K562 (cell line): ENCODE measurements around the gene COL23A1. TPM values are rescaled to one million over a fixed set of nuclear protein-coding genes. Genes with fewer than 3 reads are reported as not detected.

Experiments
- ATAC-seq: fragments of 200-7000 bp; cut with Tn5 transposase; 3 replicates; pipeline ENCODE4 v1.9.1; 2020; ENCODE audit warnings: moderate library complexity
- BruUV-seq: library from RNA; stranded (reverse); fragments of 400-500 nt; replicated peaks from 2 replicates; lab custom pipeline; 2021; lab: Mats Ljungman, UMichigan
- CTCF ChIA-PET: fragments of 300-600 bp; formaldehyde crosslinking; extraction: SDS; loops from one replicate; lab custom pipeline; 2021; ENCODE audit warnings: low intra/inter-chr PET ratio; lab: Yijun Ruan, JAX
- POLR2A ChIA-PET: fragments of 300-600, 350-650 bp; sonication (Branson Sonifier 250); formaldehyde crosslinking; extraction: SDS; loops from one replicate; lab custom pipeline; 2021; ENCODE audit warnings: antibody characterized with exemption, inconsistent platforms; lab: Yijun Ruan, JAX
- DNase-seq, 4 experiments: peaks; one replicate each; pipeline versions ENCODE4 v3.0.0 to v3.0.0-alpha.2; 2011 to 2018; ENCODE audit warnings: low spot score in 3 of 4, mixed read lengths in 3 of 4; ENCODE audit errors: extremely low read depth in 1 of 4
- FAIRE-seq: peaks from 2 replicates; lab custom pipeline; 2011; peaks lifted over from hg19 to GRCh38; lab: Jason Lieb, UNC
- H2AFZ ChIP-seq: 2 replicates; pipeline ENCODE4 v1.6.0; 2011; ENCODE audit warnings: low read depth, low read length, control low read depth, inconsistent platforms
- H3K27ac ChIP-seq: fragments of 200-600 bp; 3 replicates; pipeline ENCODE4 v1.8.0; 2011; ENCODE audit warnings: low read depth, mild to moderate bottlenecking, control low read depth, inconsistent platforms, low read length, moderate library complexity, mixed read lengths; ENCODE audit errors: extremely low read depth
- H3K27me3 ChIP-seq, 2 experiments: fragments of 300-600 bp in 1 of 2; 2 replicates in 1 of 2; 3 replicates in 1 of 2; pipeline versions ENCODE4 v1.6.0 to v1.8.0; 2011; ENCODE audit warnings: inconsistent platforms in 2 of 2, low read length in 2 of 2, mild to moderate bottlenecking in 1 of 2, mixed read lengths in 1 of 2, moderate library complexity in 1 of 2; ENCODE audit not compliant: control insufficient read depth in 2 of 2, insufficient read depth in 2 of 2
- H3K36me3 ChIP-seq: fragments of 300-600 bp; 3 replicates; pipeline ENCODE4 v1.8.0; 2011; ENCODE audit warnings: mild to moderate bottlenecking, low read length, inconsistent platforms; ENCODE audit not compliant: control insufficient read depth, insufficient read depth
- H3K4me1 ChIP-seq, 2 experiments: fragments of 200-600 bp in 1 of 2; replicated peaks in 1 of 2; 2 replicates in 1 of 2; 3 replicates in 1 of 2; pipeline versions ENCODE4 v1.5.1 to v1.8.0; 2011; ENCODE audit warnings: inconsistent platforms in 2 of 2, low read length in 2 of 2, mild to moderate bottlenecking in 1 of 2, mixed read lengths in 1 of 2, moderate library complexity in 1 of 2; ENCODE audit not compliant: control insufficient read depth in 2 of 2, insufficient read depth in 2 of 2
- H3K4me2 ChIP-seq: 2 replicates; pipeline ENCODE4 v1.6.1; 2011; ENCODE audit warnings: low read length, control low read depth, inconsistent platforms, mixed read lengths; ENCODE audit not compliant: insufficient read depth
- H3K4me3 ChIP-seq: fragments of 200-600 bp; sonication (generic), shearing (Covaris generic); 2 replicates; pipeline ENCODE4 v1.5.1; 2016; ENCODE audit warnings: control low read depth, inconsistent platforms
- H3K79me2 ChIP-seq: fragments of 200-600 bp; 3 replicates; pipeline ENCODE4 v1.8.0; 2011; ENCODE audit warnings: low read length, inconsistent platforms; ENCODE audit not compliant: control insufficient read depth, insufficient read depth
- H3K9ac ChIP-seq, 2 experiments: 2 replicates each; pipeline versions ENCODE4 v1.6.0 to v1.6.1; 2011; ENCODE audit warnings: low read depth in 2 of 2, low read length in 2 of 2, control low read depth in 1 of 2, inconsistent platforms in 1 of 2, mild to moderate bottlenecking in 1 of 2, mixed read lengths in 1 of 2; ENCODE audit not compliant: insufficient read depth in 1 of 2
- H3K9me1 ChIP-seq: one replicate; pipeline ENCODE4 v1.6.0; 2011; ENCODE audit warnings: inconsistent platforms, mild to moderate bottlenecking, low read length, moderate library complexity; ENCODE audit not compliant: control insufficient read depth, insufficient read depth
- H3K9me3 ChIP-seq: replicated peaks from 2 replicates; pipeline ENCODE4 v1.5.1; 2011; ENCODE audit warnings: low read depth, low read length, inconsistent platforms; ENCODE audit not compliant: control insufficient read depth, insufficient read depth
- H4K20me1 ChIP-seq: replicated peaks from 2 replicates; pipeline ENCODE4 v1.6.1; 2011; ENCODE audit warnings: low read length, inconsistent platforms, mixed read lengths; ENCODE audit not compliant: control insufficient read depth, insufficient read depth
- DPF2 ChIP-seq: fragments of 450-650 bp; IDR thresholded peaks from 2 replicates; pipeline ENCODE4 v1.6.1; 2016
- WGBS: fragments of 100-300 bp; shearing (Covaris generic); methylation state at CpG from one replicate; pipeline ENCODE4 v1.1.6; 2016; ENCODE audit warnings: low coverage, mixed read lengths; ENCODE audit not compliant: insufficient coverage; ENCODE audit errors: missing lambda C conversion rate; 5-methylcytosine and 5-hydroxymethylcytosine counted together
- in situ Hi-C: fragments of 300-500 bp; cut with MboI; formaldehyde crosslinking; loops from 4 replicates; pipeline ENCODE4 v1.15.0; 2018; ENCODE audit warnings: inconsistent platforms, mixed read lengths
- intact Hi-C: fragments of 100-400 bp; cut with micrococcal nuclease; formaldehyde crosslinking; loops from 2 replicates; pipeline ENCODE4 v1.14.2; 2022
- polyA plus RNA-seq, 8 experiments: library from polyadenylated mRNA; depleted of rRNA in 4 of 8; stranded (reverse) in 5 of 8; unstranded in 3 of 8; fragments of >200 nt; fragmentation: Nextera tagmentation in 2 of 8; fragmentation: Illumina TruSeq in 1 of 8; extraction: Ambion mirVana in 2 of 8; extraction: Trizol in 1 of 8; gene quantifications; 2 replicates each; pipeline versions ENCODE4 v1.2.1 to v1.2.3, GENCODE V29; 2011 to 2014; ENCODE audit warnings: inconsistent platforms in 1 of 8, missing spikeins in 1 of 8
- total RNA-seq, 7 experiments: library from RNA; depleted of rRNA in 6 of 7; stranded (reverse); fragments of >200 nt in 6 of 7; fragmentation: Illumina TruSeq in 2 of 7; extraction: Trizol in 2 of 7; gene quantifications; 2 replicates each; pipeline versions ENCODE4 v1.2.1 to v1.2.3, GENCODE V29; 2011 to 2021; ENCODE audit warnings: low replicate concordance in 1 of 7
- TF ChIP-seq, protein P1 (sequence below), 3 experiments: IDR thresholded peaks in 2 of 3; conservative IDR thresholded peaks in 1 of 3; 2 replicates each; pipeline ENCODE4 v1.5.1; 2011 to 2012; ENCODE audit warnings: low read length in 3 of 3, mild to moderate bottlenecking in 3 of 3, control low read depth in 2 of 3, improper control_type of control experiment in 1 of 3, inconsistent platforms in 1 of 3, low read depth in 1 of 3, mixed read lengths in 1 of 3, moderate library complexity in 1 of 3; ENCODE audit not compliant: insufficient read depth in 2 of 3
- TF ChIP-seq, protein P2 (sequence below): sonication (generic); formaldehyde crosslinking; IDR thresholded peaks from 2 replicates; pipeline ENCODE4 v1.8.0; 2022; ENCODE audit warnings: mild to moderate bottlenecking, missing genetic modification reagents, borderline replicate concordance
- TF ChIP-seq, protein P3 (sequence below): fragments of 450-650 bp; IDR thresholded peaks from 2 replicates; pipeline ENCODE4 v1.6.1; 2016; ENCODE audit warnings: low read depth

COL23A1 gene
- total and polyA plus RNA-seq, 9 of the 15 experiments (the other 6 are each of a cell fraction or from before 2014, with no cell fraction given): 0.09 TPM; not detected in 8

DNA sequence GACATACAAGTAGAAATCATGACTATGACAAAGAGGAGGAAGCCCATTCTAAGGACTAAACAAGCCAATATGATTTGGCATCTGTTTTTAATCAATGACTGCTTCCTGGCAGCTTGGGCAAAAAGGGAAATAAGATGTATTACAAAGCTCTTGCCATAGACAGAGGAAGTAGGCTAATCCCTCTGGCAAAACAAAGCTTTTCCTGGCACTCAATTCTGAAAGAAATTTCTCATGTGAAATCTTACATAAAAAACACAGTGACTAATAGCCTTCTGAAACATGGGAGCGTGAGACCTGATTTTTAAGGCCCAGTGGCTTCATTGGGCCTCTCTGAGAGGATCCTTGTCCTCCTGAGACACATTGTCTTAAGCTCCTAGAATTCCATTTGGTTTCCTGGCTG lies 93.6 kb downstream of the COL23A1 start:
- in situ Hi-C loops: no loop called here
- POLR2A ChIA-PET: interaction anchor here (0.7 to 0.9 kb wide), 2 partner anchors 11 to 17 kb away, joined by 3 read pairs; no protein-coding TSS in a partner anchor

More for the DNA sequence above, 93.6 kb downstream of the COL23A1 start:
- H3K79me2 ChIP-seq: no peaks in the 10 kb centered on the region
- no peaks in the 10 kb centered on the region for H3K9me3 ChIP-seq
- H3K27ac ChIP-seq: no peak overlapping the region
- H2AFZ ChIP-seq: no peak overlapping the region
- H3K36me3 ChIP-seq: no peaks in the 10 kb centered on the region
- H3K27me3 ChIP-seq: peaks cover 14 to 41% of the 10 kb centered on the region in 2 experiments; a peak in 4 of 5 replicates
- H3K4me3 ChIP-seq: no peak overlapping the region
- DNase-seq (no peak), FAIRE-seq (no peak), ATAC-seq (no peak)
- no peaks in the 10 kb centered on the region for H3K9me1 ChIP-seq
- TF ChIP-seq, protein P1, sequence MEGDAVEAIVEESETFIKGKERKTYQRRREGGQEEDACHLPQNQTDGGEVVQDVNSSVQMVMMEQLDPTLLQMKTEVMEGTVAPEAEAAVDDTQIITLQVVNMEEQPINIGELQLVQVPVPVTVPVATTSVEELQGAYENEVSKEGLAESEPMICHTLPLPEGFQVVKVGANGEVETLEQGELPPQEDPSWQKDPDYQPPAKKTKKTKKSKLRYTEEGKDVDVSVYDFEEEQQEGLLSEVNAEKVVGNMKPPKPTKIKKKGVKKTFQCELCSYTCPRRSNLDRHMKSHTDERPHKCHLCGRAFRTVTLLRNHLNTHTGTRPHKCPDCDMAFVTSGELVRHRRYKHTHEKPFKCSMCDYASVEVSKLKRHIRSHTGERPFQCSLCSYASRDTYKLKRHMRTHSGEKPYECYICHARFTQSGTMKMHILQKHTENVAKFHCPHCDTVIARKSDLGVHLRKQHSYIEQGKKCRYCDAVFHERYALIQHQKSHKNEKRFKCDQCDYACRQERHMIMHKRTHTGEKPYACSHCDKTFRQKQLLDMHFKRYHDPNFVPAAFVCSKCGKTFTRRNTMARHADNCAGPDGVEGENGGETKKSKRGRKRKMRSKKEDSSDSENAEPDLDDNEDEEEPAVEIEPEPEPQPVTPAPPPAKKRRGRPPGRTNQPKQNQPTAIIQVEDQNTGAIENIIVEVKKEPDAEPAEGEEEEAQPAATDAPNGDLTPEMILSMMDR (IDR thresholded peaks at IDR 0.05 in 2 of 3, conservative IDR thresholded peaks at IDR 0.05 in 1 of 3; ENCODE audit: insufficient read depth in 2 of 3, low read depth in 1 of 3, low read length in 3 of 3): no peak
- TF ChIP-seq, protein P2, sequence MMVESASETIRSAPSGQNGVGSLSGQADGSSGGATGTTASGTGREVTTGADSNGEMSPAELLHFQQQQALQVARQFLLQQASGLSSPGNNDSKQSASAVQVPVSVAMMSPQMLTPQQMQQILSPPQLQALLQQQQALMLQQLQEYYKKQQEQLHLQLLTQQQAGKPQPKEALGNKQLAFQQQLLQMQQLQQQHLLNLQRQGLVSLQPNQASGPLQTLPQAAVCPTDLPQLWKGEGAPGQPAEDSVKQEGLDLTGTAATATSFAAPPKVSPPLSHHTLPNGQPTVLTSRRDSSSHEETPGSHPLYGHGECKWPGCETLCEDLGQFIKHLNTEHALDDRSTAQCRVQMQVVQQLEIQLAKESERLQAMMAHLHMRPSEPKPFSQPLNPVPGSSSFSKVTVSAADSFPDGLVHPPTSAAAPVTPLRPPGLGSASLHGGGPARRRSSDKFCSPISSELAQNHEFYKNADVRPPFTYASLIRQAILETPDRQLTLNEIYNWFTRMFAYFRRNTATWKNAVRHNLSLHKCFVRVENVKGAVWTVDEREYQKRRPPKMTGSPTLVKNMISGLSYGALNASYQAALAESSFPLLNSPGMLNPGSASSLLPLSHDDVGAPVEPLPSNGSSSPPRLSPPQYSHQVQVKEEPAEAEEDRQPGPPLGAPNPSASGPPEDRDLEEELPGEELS: no peak
- TF ChIP-seq DPF2: no peak
- TF ChIP-seq, protein P3, sequence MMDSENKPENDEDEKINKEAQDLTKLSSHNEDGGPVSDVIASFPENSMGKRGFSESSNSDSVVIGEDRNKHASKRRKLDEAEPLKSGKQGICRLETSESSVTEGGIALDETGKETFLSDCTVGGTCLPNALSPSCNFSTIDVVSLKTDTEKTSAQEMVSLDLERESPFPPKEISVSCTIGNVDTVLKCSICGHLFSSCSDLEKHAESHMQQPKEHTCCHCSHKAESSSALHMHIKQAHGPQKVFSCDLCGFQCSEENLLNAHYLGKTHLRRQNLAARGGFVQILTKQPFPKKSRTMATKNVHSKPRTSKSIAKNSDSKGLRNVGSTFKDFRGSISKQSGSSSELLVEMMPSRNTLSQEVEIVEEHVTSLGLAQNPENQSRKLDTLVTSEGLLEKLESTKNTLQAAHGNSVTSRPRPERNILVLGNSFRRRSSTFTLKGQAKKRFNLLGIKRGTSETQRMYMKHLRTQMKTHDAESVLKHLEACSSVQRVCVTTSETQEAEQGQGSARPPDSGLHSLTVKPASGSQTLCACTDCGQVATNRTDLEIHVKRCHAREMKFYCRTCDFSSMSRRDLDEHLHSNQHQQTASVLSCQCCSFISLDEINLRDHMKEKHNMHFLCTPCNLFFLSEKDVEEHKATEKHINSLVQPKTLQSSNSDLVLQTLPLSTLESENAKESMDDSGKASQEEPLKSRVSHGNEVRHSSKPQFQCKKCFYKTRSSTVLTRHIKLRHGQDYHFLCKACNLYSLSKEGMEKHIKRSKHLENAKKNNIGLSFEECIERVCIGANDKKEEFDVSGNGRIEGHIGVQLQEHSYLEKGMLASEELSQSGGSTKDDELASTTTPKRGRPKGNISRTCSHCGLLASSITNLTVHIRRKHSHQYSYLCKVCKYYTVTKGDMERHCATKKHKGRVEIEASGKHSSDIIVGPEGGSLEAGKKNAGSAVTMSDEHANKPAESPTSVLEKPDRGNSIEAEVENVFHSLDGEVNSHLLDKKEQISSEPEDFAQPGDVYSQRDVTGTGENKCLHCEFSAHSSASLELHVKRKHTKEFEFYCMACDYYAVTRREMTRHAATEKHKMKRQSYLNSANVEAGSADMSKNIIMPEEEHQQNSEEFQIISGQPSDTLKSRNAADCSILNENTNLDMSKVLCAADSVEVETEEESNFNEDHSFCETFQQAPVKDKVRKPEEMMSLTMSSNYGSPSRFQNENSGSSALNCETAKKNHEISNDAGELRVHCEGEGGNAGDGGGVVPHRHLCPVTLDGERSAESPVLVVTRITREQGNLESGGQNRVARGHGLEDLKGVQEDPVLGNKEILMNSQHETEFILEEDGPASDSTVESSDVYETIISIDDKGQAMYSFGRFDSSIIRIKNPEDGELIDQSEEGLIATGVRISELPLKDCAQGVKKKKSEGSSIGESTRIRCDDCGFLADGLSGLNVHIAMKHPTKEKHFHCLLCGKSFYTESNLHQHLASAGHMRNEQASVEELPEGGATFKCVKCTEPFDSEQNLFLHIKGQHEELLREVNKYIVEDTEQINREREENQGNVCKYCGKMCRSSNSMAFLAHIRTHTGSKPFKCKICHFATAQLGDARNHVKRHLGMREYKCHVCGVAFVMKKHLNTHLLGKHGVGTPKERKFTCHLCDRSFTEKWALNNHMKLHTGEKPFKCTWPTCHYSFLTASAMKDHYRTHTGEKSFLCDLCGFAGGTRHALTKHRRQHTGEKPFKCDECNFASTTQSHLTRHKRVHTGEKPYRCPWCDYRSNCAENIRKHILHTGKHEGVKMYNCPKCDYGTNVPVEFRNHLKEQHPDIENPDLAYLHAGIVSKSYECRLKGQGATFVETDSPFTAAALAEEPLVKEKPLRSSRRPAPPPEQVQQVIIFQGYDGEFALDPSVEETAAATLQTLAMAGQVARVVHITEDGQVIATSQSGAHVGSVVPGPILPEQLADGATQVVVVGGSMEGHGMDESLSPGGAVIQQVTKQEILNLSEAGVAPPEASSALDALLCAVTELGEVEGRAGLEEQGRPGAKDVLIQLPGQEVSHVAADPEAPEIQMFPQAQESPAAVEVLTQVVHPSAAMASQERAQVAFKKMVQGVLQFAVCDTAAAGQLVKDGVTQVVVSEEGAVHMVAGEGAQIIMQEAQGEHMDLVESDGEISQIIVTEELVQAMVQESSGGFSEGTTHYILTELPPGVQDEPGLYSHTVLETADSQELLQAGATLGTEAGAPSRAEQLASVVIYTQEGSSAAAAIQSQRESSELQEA: no peak
- no peaks in the 10 kb centered on the region for H4K20me1 ChIP-seq
- CTCF ChIA-PET: no interaction called here
- WGBS: 0% methylated on average over 1 of the region's 1 CpG
- intact Hi-C loops: no loop called here
- no peaks in the 10 kb centered on the region for H3K4me1 ChIP-seq
- no peak overlapping the region for H3K9ac ChIP-seq
- no peak overlapping the region for H3K4me2 ChIP-seq
- no TSS peak for BruUV-seq
